Lung (tissue), 12 donors: ENCODE measurements around the gene AKT2. TPM values are rescaled to one million over a fixed set of nuclear protein-coding genes. Genes with fewer than 3 reads are reported as not detected.

Source experiments
- ATAC-seq: fragments of 200-7000 bp; cut with Tn5 transposase; one replicate; pipeline ENCODE4 v1.9.1; 2020; ENCODE audit warnings: moderate number of reproducible peaks; ENCODE audit not compliant: insufficient read depth, low FRiP score
- DNase-seq, 3 donors: peaks; one replicate each; pipeline ENCODE4 v3.0.0-alpha.2; 2013 to 2017
- H3K27ac ChIP-seq, 2 donors: one replicate each; pipeline ENCODE4 v1.5.1; 2013; ENCODE audit warnings: mild to moderate bottlenecking in 2 of 2, moderate library complexity in 2 of 2, control low read depth in 1 of 2, inconsistent platforms in 1 of 2, low read depth in 1 of 2, low read length in 1 of 2
- H3K27me3 ChIP-seq, 3 donors: one replicate each; pipeline ENCODE4 v1.5.1; 2013; ENCODE audit warnings: low read length in 2 of 3; ENCODE audit not compliant: control insufficient read depth in 3 of 3, insufficient read depth in 3 of 3
- H3K36me3 ChIP-seq, 4 donors: one replicate each; pipeline ENCODE4 v1.5.1; 2013; ENCODE audit warnings: low read length in 4 of 4, mild to moderate bottlenecking in 1 of 4, moderate library complexity in 1 of 4; ENCODE audit not compliant: control insufficient read depth in 4 of 4, insufficient read depth in 4 of 4
- H3K4me1 ChIP-seq, 5 donors: one replicate each; pipeline ENCODE4 v1.5.1; 2013; ENCODE audit warnings: low read length in 5 of 5, mild to moderate bottlenecking in 2 of 5, moderate library complexity in 1 of 5; ENCODE audit not compliant: control insufficient read depth in 5 of 5, insufficient read depth in 5 of 5
- H3K4me3 ChIP-seq: one replicate; pipeline ENCODE4 v1.5.1; 2013; ENCODE audit warnings: mild to moderate bottlenecking, control low read depth, moderate library complexity
- H3K9ac ChIP-seq, 2 donors: one replicate each; pipeline ENCODE4 v1.5.1; 2013; ENCODE audit warnings: low read length in 2 of 2, control low read depth in 1 of 2; ENCODE audit not compliant: insufficient read depth in 1 of 2
- H3K9me3 ChIP-seq, 4 donors: one replicate each; pipeline ENCODE4 v1.5.1; 2013; ENCODE audit warnings: low read length in 3 of 4, mild to moderate bottlenecking in 1 of 4, moderate library complexity in 1 of 4; ENCODE audit not compliant: control insufficient read depth in 4 of 4, insufficient read depth in 3 of 4
- CTCF ChIP-seq: IDR thresholded peaks from 2 replicates; pipeline ENCODE4 v1.5.1; 2012; ENCODE audit warnings: mild to moderate bottlenecking; ENCODE audit errors: control extremely low read depth, extremely low read depth
- WGBS, 2 donors: extraction: QIAGEN DNeasy Blood & Tissue Kit; methylation state at CpG; one replicate each; pipeline ENCODE4 v1.1.7; 2013; 5-methylcytosine and 5-hydroxymethylcytosine counted together
- polyA plus RNA-seq, 2 donors: library from polyadenylated mRNA; stranded (reverse); fragments of 200-250 nt; gene quantifications; one replicate each; pipeline ENCODE4 v1.2.1, GENCODE V29; 2013
- total RNA-seq, 2 donors: library from RNA; depleted of rRNA in 1 of 2; stranded (reverse); fragments of >200 nt in 1 of 2; gene quantifications; one replicate each; pipeline ENCODE4 v1.2.1, GENCODE V29; 2014 to 2021
- donor health status: control.
- donor health status: control.
- donor health status: Bipolar disorder and iron deficiency.
- donor health status: healthy.
- donor health status: DM: yes; HTN: yes; CAD: no.

Gene AKT2
- total and polyA plus RNA-seq, 4 donors, result 62.3 to 138 (median 93.1) TPM

- DNase-seq (peak; percentile 100), ATAC-seq (peak; percentile 93)
- H3K4me3 ChIP-seq, result peak overlapping the region; percentile 60
- peak overlapping the region; percentile 94 for H3K27ac ChIP-seq
- H3K9ac ChIP-seq, result peak overlapping the region; percentile 53 to 95
- WGBS, 2 donors, result 14 to 16% methylated on average over 42 of the region's 42 CpGs
- H3K4me1 ChIP-seq, result peaks cover 0 to 35% (median 14%) of the 10 kb centered on the region in 5 donors
- no peaks in the 10 kb centered on the region for H3K9me3 ChIP-seq
- TF ChIP-seq CTCF, result peak; percentile 0
- H3K27me3 ChIP-seq, result no peaks in the 10 kb centered on the region
- H3K36me3 ChIP-seq, result peaks cover 0 to 7% (median 3%) of the 10 kb centered on the region in 4 donors
Measured at GRCh38 chr19:40285353-40286234, 449 bp upstream of the AKT2 start.

- H3K27ac ChIP-seq, result peak overlapping the region; percentile 67 to 94
- no peak for TF ChIP-seq CTCF
- no peak for ATAC-seq
- H3K4me3 ChIP-seq, result peak overlapping the region; percentile 60
- peak overlapping the region; percentile 66 to 97 for H3K9ac ChIP-seq
- peaks cover 0 to 7% (median 3%) of the 10 kb centered on the region in 4 donors for H3K36me3 ChIP-seq
- DNase-seq, result no peak
- 4 to 9% methylated on average over 4 of the region's 4 CpGs for WGBS, 2 donors
- no peaks in the 10 kb centered on the region for H3K27me3 ChIP-seq
- no peaks in the 10 kb centered on the region for H3K9me3 ChIP-seq
- peaks cover 10 to 48% (median 22%) of the 10 kb centered on the region in 5 donors for H3K4me1 ChIP-seq
Measured at GRCh38 chr19:40284251-40284500, 969 bp downstream of the AKT2 start.

GRCh38 chr19:40283414-40284250 lies 1.5 kb downstream of the AKT2 start:
- no peak for TF ChIP-seq CTCF
- Histone ChIP-seq H3K27ac (peak overlapping the region; percentile 67 to 94), H3K9me3 (no peaks in the 10 kb centered on the region), H3K4me1 (peaks cover 15 to 53% (median 22%) of the 10 kb centered on the region in 5 donors), H3K27me3 (no peaks in the 10 kb centered on the region), H3K36me3 (peaks cover 0 to 7% (median 3%) of the 10 kb centered on the region in 4 donors), H3K4me3 (peak overlapping the region; percentile 60), H3K9ac (peak overlapping the region; percentile 66 to 97)
- ATAC-seq, result no peak
- WGBS, 2 donors, result 48 to 62% methylated on average over 12 of the region's 12 CpGs
- peak; percentile 33 to 60 (median 49) for DNase-seq
